Peyer's patch (tissue), 4 donors: ENCODE data around the gene RIC3. TPM values are rescaled to one million over a fixed set of nuclear protein-coding genes. Genes with fewer than 3 reads are reported as not detected.

ENCODE experiments used
- DNase-seq, 3 donors: peaks; one replicate each; pipeline ENCODE4 v3.0.0-alpha.2; 2017 to 2019
- H3K27ac ChIP-seq, 4 donors: fragments of 200-600 bp; sonication (generic); one replicate each; pipeline ENCODE4 v1.5.1; 2016 to 2019
- H3K27me3 ChIP-seq, 2 donors: fragments of 200-600 bp; sonication (generic); one replicate each; pipeline ENCODE4 v1.5.1; 2019
- H3K36me3 ChIP-seq, 3 donors: fragments of 200-600 bp; sonication (generic); one replicate each; pipeline ENCODE4 v1.5.1; 2016 to 2019
- H3K4me1 ChIP-seq, 4 donors: fragments of 200-600 bp; sonication (generic); one replicate each; pipeline ENCODE4 v1.5.1; 2016 to 2019
- H3K4me3 ChIP-seq, 4 donors: fragments of 200-600 bp; sonication (generic); 1 replicate in 3 of 4; 2 replicates in 1 of 4; pipeline ENCODE4 v1.5.1; 2016 to 2019; ENCODE audit warnings: mild to moderate bottlenecking in 1 of 4
- H3K9me3 ChIP-seq, 4 donors: fragments of 200-600 bp; sonication (generic); one replicate each; pipeline ENCODE4 v1.5.1; 2016 to 2019; ENCODE audit warnings: mild to moderate bottlenecking in 1 of 4
- POLR2A ChIP-seq, 2 donors: fragments of 450-650 bp; IDR thresholded peaks; one replicate each; pipeline ENCODE4 v1.5.1; 2017; ENCODE audit warnings: antibody characterized with exemption in 2 of 2, mild to moderate bottlenecking in 2 of 2, moderate library complexity in 2 of 2
- total RNA-seq, 4 donors: library from RNA; depleted of rRNA; stranded (reverse); fragments of >200 nt; gene quantifications; one replicate each; pipeline ENCODE4 v1.1.0, GENCODE V29; 2016
- TF ChIP-seq, protein P1 (sequence below), 6 experiments: fragments of 450-650 bp in 4 of 6; fragments of 200-600 bp in 2 of 6; sonication (generic) in 1 of 6; IDR thresholded peaks; one replicate each; pipeline ENCODE4 v1.5.1; 2017 to 2019; ENCODE audit warnings: antibody characterized with exemption in 6 of 6, mild to moderate bottlenecking in 3 of 6, moderate library complexity in 1 of 6

RIC3 gene
- total RNA-seq, 4 donors from 2014 or later = 2.8 to 26.4 (median 4.9) TPM

DNA sequence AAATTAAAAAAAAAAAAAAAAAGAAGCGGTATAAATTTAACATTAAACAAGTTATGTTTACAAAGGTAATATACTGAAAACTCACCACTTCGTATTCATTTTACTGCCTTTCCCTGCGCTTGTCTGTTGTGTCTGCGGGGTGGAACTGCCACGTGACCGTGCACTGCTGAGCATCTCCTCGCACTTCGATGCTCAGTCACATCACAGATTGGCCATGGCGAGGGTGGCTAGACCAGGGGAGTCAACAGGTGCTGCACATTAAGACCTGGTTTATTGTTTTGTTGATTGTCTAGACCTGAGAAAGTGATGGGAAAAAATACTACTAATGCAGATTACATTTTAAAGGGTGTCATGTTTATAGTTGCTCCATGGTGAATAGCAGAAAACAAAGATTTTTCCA lies 110.6 kb downstream of the RIC3 start:
- DNase-seq = no peak
- Histone ChIP-seq H3K9me3 (no peaks in the 10 kb centered on the region), H3K36me3 (no peaks in the 10 kb centered on the region), H3K27me3 (no peaks in the 10 kb centered on the region), H3K4me1 (peaks cover 0 to 5% (median 0%) of the 10 kb centered on the region in 4 donors), H3K27ac (no peak overlapping the region), H3K4me3 (no peak overlapping the region)
- no peak for TF ChIP-seq POLR2A (IDR thresholded peaks at IDR 0.05)
- TF ChIP-seq, protein P1, sequence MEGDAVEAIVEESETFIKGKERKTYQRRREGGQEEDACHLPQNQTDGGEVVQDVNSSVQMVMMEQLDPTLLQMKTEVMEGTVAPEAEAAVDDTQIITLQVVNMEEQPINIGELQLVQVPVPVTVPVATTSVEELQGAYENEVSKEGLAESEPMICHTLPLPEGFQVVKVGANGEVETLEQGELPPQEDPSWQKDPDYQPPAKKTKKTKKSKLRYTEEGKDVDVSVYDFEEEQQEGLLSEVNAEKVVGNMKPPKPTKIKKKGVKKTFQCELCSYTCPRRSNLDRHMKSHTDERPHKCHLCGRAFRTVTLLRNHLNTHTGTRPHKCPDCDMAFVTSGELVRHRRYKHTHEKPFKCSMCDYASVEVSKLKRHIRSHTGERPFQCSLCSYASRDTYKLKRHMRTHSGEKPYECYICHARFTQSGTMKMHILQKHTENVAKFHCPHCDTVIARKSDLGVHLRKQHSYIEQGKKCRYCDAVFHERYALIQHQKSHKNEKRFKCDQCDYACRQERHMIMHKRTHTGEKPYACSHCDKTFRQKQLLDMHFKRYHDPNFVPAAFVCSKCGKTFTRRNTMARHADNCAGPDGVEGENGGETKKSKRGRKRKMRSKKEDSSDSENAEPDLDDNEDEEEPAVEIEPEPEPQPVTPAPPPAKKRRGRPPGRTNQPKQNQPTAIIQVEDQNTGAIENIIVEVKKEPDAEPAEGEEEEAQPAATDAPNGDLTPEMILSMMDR (IDR thresholded peaks at IDR 0.05) = no peak

DNA sequence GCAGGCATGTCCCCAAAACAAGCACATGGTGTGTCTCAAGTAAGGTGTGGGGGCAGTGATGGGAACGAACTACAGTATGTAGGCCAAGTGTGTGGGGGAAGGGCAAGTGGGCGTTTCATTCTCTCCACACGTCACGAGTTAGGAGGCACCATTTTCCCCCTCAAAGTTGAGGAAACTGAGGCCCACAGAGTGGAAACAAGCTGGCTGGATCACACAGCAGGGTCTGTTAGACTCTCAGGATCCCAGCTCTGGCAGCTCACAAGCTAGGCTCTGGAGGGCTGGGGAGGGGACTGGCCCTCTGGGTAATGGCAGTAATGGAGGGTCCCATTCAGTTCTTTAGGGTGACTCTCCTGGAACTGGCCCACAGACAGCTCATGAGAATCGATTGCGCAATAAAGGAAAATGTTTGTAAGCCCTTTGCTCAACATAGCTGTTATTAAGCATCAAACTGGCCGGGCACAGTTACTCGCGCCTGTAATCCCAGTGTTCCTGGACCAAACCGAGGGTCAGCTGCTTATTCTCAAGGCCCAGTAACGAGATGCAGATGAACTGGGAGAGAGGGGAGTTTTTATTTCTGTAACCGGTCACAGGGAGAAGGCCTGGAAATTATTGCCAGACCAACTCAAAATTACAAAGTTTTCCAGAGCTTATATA lies 111.9 kb downstream of the RIC3 start:
- Histone ChIP-seq H3K27ac (no peak overlapping the region), H3K9me3 (no peaks in the 10 kb centered on the region), H3K4me3 (no peak overlapping the region), H3K36me3 (no peaks in the 10 kb centered on the region), H3K4me1 (no peaks in the 10 kb centered on the region), H3K27me3 (no peaks in the 10 kb centered on the region)
- DNase-seq = no peak
- TF ChIP-seq, protein P1 (IDR thresholded peaks at IDR 0.05) = no peak
- TF ChIP-seq POLR2A (IDR thresholded peaks at IDR 0.05) = no peak

Other genes starting within 250 kb of the RIC3 start
- gene OR10A6, start 237.8 kb downstream of the RIC3 start, total RNA-seq = not detected
- gene OR10A3, start 227.3 kb downstream of the RIC3 start, total RNA-seq = not detected
- gene NLRP10, start 203.6 kb downstream of the RIC3 start, total RNA-seq = not detected
- 100 to 1,000 TPM; 132 to 345 (median 190) TPM for gene EIF3F, start 181.7 kb downstream of the RIC3 start, total RNA-seq
- 10 to 100 TPM in 1 of 4 donors, 1 to 10 TPM in 2, under 1 TPM in 1; 0.18 to 11.6 (median 2.4) TPM for gene TUB, start 87.8 kb downstream of the RIC3 start, total RNA-seq
- not detected for gene LMO1, start 94.9 kb upstream of the RIC3 start, total RNA-seq